Measurements from ENCODE around the gene MAGED1. TPM values are rescaled to one million over a fixed set of nuclear protein-coding genes. Genes with fewer than 3 reads are reported as not detected.

MAGED1 gene
- total and polyA plus RNA-seq, 2 donors (not counting 1 experiment from before 2014, with no cell fraction given), result 28.3 to 29.1 TPM

GRCh38 chrX:51855698-51856097, 37.7 kb upstream of the MAGED1 start:
- no peaks in the 10 kb centered on the region for H3K27me3 Mint-ChIP-seq
- Histone ChIP-seq H3K4me1 (ENCODE audit: control insufficient read depth in 2 of 2, insufficient read depth in 2 of 2, low read length in 2 of 2) (no peaks in the 10 kb centered on the region), H3K79me2 (ENCODE audit: control insufficient read depth, insufficient read depth, low read length) (no peaks in the 10 kb centered on the region), H3K4me3 (ENCODE audit: control extremely low read depth in 1 of 5, extremely low read depth in 1 of 5, insufficient read depth in 1 of 5, low read depth in 2 of 5, low read length in 4 of 5) (no peak overlapping the region), H3K36me3 (replicated peaks in 1 of 2; ENCODE audit: control extremely low read depth in 1 of 2, control insufficient read depth in 1 of 2, extremely low read depth in 1 of 2, insufficient read depth in 2 of 2, low read length in 1 of 2) (peaks cover 0 to 2% of the 10 kb centered on the region in 2 experiments), H4K20me1 (ENCODE audit: control insufficient read depth, insufficient read depth, low read length, poor library complexity, severe bottlenecking) (no peaks in the 10 kb centered on the region), H3K27ac (ENCODE audit: low read length in 2 of 2) (no peak overlapping the region), H3K9ac (ENCODE audit: low read length) (no peak overlapping the region), H3K4me2 (replicated peaks; ENCODE audit: low read depth, low read length, poor library complexity, severe bottlenecking) (no peak overlapping the region), H3K27me3 (replicated peaks in 1 of 4; ENCODE audit: control extremely low read depth in 1 of 4, control insufficient read depth in 3 of 4, insufficient read depth in 4 of 4, low read length in 3 of 4) (no peaks in the 10 kb centered on the region), H2AFZ (ENCODE audit: insufficient read depth, low read depth, low read length, poor library complexity, severe bottlenecking) (no peak overlapping the region), H3K9me3 (ENCODE audit: control extremely low read depth in 1 of 3, control insufficient read depth in 2 of 3, insufficient read depth in 1 of 3, low read length in 2 of 3) (peaks cover 0 to 9% (median 0%) of the 10 kb centered on the region in 3 donors)
- DNase-seq (no peak), ATAC-seq (ENCODE audit: low read depth) (no peak)
- H3K9me3 Mint-ChIP-seq (ENCODE audit: insufficient read depth), result no peaks in the 10 kb centered on the region
- ChIA-PET POLR2A (no interaction called here), CTCF (no interaction called here)
- H3K27ac Mint-ChIP-seq, result no peak overlapping the region
- intact Hi-C loops (cut with micrococcal nuclease), result no loop called here
- no peak overlapping the region for H3K4me3 Mint-ChIP-seq
- TF ChIP-seq CTCF (IDR thresholded peaks at IDR 0.05), result no peak
- TF ChIP-seq EZH2 (IDR thresholded peaks at IDR 0.05; ENCODE audit: borderline replicate concordance, insufficient read depth, low read depth, low read length, poor library complexity, severe bottlenecking), result no peak
- H3K4me1 Mint-ChIP-seq, result peaks cover 12% of the 10 kb centered on the region
- WGBS (ENCODE audit: insufficient coverage), result 100% methylated on average over 1 of the region's 8 CpGs

- no peak overlapping the region for H3K4me3 ChIP-seq (ENCODE audit: control extremely low read depth in 1 of 5, extremely low read depth in 1 of 5, insufficient read depth in 1 of 5, low read depth in 2 of 5, low read length in 4 of 5)
- intact Hi-C loops (cut with micrococcal nuclease), result no loop called here
- peaks cover 0 to 2% of the 10 kb centered on the region in 2 experiments for H3K36me3 ChIP-seq (replicated peaks in 1 of 2; ENCODE audit: control extremely low read depth in 1 of 2, control insufficient read depth in 1 of 2, extremely low read depth in 1 of 2, insufficient read depth in 2 of 2, low read length in 1 of 2)
- H4K20me1 ChIP-seq (ENCODE audit: control insufficient read depth, insufficient read depth, low read length, poor library complexity, severe bottlenecking), result no peaks in the 10 kb centered on the region
- no peak overlapping the region for H3K27ac ChIP-seq (ENCODE audit: low read length in 2 of 2)
- H3K9me3 ChIP-seq (ENCODE audit: control extremely low read depth in 1 of 3, control insufficient read depth in 2 of 3, insufficient read depth in 1 of 3, low read length in 2 of 3), result peaks cover 0 to 9% (median 0%) of the 10 kb centered on the region in 3 donors
- H3K4me1 ChIP-seq (ENCODE audit: control insufficient read depth in 2 of 2, insufficient read depth in 2 of 2, low read length in 2 of 2), result no peaks in the 10 kb centered on the region
- ATAC-seq (ENCODE audit: low read depth) (no peak), DNase-seq (no peak)
- Mint-ChIP-seq H3K4me1 (peaks cover 6% of the 10 kb centered on the region), H3K27me3 (no peaks in the 10 kb centered on the region), H3K4me3 (no peak overlapping the region), H3K9me3 (ENCODE audit: insufficient read depth) (no peaks in the 10 kb centered on the region), H3K27ac (no peak overlapping the region)
- no peak overlapping the region for H3K4me2 ChIP-seq (replicated peaks; ENCODE audit: low read depth, low read length, poor library complexity, severe bottlenecking)
- H2AFZ ChIP-seq (ENCODE audit: insufficient read depth, low read depth, low read length, poor library complexity, severe bottlenecking), result no peak overlapping the region
- no peaks in the 10 kb centered on the region for H3K79me2 ChIP-seq (ENCODE audit: control insufficient read depth, insufficient read depth, low read length)
- no peaks in the 10 kb centered on the region for H3K27me3 ChIP-seq (replicated peaks in 1 of 4; ENCODE audit: control extremely low read depth in 1 of 4, control insufficient read depth in 3 of 4, insufficient read depth in 4 of 4, low read length in 3 of 4)
- no peak overlapping the region for H3K9ac ChIP-seq (ENCODE audit: low read length)
- ChIA-PET CTCF (no interaction called here), POLR2A (no interaction called here)
- no peak for TF ChIP-seq EZH2 (IDR thresholded peaks at IDR 0.05; ENCODE audit: borderline replicate concordance, insufficient read depth, low read depth, low read length, poor library complexity, severe bottlenecking)
- no peak for TF ChIP-seq CTCF (IDR thresholded peaks at IDR 0.05)
- no CpG with 5 or more reads among the region's 1 CpG for WGBS (ENCODE audit: insufficient coverage)
Observed at GRCh38 chrX:51857159-51857733, 36.2 kb upstream of the MAGED1 start.

Measured in B cell (primary cell).